Dedifferentiated amniotic fluid mesenchymal stem cell (primary cell): ENCODE measurements around the gene LRP5.

Experiments used
- DNase-seq: peaks from one replicate; pipeline ENCODE4 v3.0.0-alpha.2; 2016; ENCODE audit errors: extremely low spot score

Gene LRP5

GRCh38 chr11:68308068-68308467, 4.3 kb upstream of the LRP5 start:
- no peak for DNase-seq

GRCh38 chr11:68309621-68310185, 2.7 kb upstream of the LRP5 start:
- no peak for DNase-seq

GRCh38 chr11:68311160-68312116, 953 bp upstream of the LRP5 start:
- no peak for DNase-seq

DNA sequence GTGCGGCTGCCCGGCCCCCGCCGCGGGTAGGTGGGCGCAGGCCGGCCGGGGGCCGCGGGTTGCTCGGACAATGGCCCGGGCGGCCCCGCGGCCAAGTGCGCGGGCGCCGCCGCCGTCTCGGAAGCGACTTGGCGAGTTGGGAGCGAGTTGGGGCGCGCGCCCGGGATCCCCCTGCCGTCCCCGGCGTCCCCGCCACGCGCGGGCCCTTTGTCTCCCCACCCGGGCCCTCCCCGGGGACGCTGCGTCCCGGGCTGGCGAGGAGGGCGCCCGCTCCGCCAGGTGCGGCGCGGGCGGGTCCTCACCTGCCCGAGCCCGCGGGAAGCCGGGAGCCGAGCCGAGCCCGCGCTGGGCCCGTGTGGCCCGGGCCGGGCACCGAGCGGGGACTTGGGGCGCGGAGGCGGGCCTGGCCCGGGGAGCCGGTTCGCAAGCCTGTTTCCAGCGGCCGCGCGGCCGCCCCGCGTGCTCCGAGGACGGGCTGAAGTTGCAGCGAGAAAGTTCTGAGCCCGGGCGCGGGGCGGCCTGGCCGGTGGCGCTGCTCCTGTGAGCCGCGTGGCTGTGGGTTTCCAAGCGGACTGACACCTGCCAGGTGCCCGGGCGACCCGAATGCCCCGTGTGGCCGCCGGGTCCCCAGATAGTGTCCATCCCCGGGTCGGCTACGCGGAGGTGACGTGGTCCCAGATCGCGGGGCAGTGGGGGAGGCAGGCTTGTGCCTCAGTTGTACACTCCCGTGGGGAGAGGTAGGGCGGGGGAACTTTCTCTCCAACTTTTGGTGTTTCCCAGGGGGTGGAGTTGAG, 586 bp downstream of the LRP5 start:
- DNase-seq = no peak

DNA sequence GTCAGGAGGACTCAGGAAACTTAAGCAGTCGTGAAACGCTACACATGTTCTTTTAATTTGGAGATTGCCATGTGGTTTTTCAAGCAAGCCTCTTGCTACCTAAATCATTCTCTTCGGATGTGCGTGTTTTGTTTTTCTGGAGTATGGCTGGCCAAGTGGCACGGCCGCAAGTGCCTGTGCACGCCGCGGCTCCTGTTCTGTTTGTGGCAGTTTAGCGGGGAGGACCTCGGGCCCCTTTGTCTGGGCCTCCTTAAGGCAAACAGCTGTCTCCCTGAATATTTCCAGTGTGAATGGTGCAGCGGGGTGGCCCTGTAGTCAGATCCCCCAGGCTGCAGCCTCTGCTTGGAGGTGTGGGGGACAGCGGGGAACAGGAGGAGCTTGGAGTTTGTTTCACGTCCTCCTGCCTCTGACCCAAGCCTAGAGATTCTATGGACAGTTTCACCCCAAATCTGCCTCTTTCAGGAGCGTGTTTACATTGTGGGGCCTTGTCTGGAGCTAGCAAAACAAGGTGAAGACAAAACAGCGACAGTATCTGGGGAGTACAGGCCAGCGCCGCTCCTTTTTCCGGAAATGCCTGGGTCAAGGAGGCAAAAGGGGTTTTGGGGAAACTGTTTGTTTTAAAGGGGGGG, 1.3 kb downstream of the LRP5 start:
- DNase-seq = peak; percentile 17

DNA sequence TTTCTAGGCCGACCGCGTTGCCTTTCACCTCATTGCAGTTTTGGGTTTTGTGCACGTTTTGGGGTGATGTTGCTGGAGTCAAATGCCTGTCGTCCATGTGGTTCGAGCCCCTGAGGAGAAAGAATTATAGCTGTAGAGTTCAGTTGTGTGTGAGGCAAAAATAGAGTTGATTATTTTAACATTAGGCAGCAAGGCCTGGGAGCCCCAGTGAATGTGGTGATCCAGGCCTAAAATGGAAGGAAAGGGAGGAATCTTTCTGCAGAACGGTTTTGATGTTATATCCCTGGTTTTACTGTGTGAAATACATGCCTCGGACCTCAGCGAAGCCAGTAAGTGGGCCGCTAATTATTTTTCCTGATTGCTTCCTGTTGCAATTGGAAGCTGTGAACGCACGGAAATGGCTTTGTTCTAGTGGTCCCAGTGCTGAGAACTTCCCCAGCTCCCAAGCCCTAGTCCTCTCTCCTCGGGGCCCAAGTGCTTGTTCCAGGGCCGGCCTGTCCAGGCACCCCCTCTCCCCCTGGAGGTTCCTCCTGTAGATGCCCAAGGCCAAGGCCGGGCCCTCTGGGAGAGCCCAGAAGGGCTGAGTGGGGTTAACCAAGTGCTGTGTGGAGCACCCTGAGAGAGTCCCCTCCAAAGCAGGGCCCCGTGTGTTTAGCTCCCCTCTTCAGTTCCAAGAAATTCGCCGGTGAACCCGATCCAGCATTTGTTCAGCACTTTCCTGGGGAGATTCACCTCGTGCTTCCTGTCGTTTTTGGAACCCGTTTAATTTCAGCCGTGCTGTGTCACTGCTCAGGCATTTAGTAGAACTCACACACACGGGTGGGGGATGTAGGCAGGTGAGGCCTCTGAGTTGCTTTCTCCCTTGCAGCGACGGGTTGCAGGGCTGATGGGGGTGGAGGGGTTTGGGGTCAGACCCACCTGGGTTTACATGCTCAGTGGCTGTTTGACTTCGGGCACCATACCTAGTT, 2.1 kb downstream of the LRP5 start:
- DNase-seq = no peak

GRCh38 chr11:68315171-68315920, 3.0 kb downstream of the LRP5 start:
- DNase-seq = no peak

DNA sequence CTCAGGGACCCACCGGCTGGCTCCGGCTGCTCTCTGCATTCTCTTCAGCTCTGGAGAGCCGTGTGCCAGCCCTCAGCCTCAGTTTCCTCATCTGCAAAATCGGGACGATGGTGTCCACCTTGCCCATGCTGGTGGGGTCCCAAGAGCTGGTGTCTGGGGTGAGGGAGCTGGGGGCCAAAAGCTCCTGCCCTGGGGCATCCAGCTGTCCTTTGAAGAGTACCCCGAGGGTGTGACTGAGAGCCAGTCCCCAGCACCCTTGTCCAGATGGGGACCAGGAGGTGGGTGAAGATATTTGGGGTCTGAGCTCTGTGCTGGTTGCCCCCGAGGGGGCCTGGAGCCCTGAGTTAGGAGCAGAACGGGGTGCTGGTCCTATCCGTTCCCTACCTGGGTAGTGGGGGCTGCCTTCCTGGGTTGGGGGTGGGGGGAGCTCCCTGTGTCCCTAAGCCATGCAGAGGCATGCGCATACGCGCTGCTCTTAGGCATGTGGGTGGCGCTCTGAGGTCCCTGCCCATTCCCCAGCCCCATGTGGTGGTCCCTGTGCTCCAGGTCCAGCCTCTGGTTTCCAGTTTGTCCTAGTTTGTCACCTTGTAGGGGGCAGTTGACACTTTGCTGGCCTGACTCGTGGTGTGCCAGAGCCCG, 4.9 kb downstream of the LRP5 start:
- no peak for DNase-seq

DNA sequence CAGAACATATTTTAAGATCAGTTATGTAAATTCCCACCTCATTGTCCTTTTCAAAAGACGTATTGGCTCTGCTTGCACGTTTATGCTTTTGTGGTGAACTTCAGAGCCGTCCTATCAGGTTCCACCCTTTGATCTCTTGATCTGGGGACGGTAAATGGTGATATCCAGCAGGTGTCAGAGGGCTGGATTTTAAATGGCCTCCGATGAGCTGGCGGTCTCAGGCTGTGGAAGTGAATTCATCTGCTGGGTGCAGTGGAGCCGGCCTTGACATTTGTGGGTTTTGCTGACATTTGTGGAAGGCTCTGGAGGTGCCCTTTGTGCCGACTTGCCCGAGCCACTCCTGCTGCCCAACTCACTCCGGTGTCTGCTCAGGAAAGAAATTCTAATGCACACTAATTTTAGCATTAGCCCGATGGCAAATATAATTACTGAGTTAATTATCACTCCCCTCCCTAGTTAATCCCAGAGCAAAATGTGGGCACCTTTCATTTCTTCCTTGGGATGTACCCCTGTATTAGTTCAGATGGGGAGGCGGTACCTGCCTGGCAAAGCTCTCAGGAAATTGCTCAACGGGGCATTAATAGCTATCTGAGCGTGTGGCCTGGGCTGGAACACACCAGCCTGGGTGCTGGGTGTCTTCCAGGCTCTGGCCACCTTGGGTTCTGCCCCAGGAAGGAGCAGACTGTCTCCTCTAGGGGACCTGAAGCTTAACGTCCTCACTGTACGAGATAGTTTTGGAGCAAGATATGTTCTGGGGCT, 9.1 kb downstream of the LRP5 start:
- no peak for DNase-seq

GRCh38 chr11:68322052-68322430, 9.7 kb downstream of the LRP5 start:
- no peak for DNase-seq

DNA sequence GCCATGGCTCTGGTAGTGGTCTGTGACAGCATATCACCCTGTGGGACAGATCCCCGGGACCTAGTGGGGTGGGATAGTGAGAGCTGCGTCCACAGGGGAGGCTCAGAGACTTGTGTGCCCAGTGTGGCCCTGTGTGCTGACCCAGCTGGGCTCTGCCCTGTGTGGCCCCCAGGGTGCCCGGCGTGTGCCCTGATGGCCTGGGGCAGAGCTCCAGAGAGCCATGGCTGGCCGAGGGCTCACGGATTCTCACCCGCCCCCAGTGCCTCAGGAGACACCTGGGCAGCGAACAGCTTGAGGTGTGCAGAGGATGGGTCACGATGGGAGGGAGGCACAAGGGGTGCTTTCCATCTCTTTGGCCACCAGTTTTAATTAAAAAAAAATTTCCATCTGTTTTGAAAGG, 11.8 kb downstream of the LRP5 start:
- DNase-seq = no peak

- no peak for DNase-seq
Measured at GRCh38 chr11:68324695-68325094, 12.3 kb downstream of the LRP5 start.

GRCh38 chr11:68325183-68325906, 13.0 kb downstream of the LRP5 start:
- DNase-seq = no peak

DNA sequence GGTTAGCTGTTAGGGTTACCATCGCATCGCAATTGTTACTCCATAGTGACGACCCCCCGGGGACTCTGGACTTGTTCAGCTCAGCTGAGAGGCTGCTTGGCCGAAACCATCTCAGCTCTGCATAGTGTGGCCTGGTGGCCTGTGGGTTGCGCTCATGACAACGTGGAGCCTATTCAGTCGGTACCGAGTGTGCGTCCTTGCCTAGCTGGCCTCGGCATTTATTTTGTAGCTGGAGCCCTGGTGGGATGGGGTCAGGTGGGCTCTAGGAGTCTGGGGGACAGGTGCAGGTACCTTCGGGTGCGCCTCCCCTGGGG, 13.5 kb downstream of the LRP5 start:
- no peak for DNase-seq

DNA sequence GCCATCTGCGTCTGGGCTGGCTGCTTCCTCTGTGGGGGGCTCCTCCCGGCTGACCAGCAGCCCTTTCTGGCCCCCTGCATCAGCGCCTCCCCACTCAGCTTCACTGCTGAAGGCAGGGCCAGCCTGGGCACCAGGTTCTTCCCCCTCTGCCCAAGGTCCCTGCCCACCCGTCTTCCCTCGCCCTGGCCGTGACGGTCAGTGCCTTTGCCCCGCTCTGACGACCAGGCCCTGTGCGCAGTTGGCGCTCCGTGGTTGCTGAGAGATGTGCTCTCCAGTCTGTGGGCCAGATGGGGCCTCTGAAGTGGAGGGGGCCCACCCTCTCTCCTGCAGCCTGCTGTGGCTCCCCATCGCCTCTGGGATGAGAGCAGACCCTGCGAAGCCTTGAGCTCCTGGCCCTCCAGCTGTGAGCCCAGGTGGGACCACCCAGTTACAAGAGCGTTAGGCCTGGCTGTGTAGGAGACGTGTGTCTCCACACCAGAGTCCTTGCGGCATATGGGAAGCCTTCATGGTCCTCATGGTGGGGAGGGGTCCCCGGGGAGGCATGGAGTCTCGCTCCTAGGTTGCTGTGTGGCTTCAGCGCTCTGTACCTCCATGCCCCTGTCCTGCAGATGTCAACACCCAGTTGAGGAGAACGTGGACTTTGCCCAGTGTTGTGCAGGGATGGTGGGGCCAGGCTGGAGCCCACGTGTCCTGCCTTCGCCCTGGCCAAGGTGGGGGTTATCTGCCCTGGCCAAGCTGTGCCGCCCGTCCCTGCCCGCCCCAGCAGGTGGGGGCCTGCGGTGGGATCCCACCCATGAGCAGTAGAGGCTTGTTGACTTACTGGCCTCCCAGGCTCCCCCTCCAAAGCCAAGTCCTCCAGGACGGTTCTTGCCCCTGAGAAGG, 14.2 kb downstream of the LRP5 start:
- DNase-seq = no peak

DNA sequence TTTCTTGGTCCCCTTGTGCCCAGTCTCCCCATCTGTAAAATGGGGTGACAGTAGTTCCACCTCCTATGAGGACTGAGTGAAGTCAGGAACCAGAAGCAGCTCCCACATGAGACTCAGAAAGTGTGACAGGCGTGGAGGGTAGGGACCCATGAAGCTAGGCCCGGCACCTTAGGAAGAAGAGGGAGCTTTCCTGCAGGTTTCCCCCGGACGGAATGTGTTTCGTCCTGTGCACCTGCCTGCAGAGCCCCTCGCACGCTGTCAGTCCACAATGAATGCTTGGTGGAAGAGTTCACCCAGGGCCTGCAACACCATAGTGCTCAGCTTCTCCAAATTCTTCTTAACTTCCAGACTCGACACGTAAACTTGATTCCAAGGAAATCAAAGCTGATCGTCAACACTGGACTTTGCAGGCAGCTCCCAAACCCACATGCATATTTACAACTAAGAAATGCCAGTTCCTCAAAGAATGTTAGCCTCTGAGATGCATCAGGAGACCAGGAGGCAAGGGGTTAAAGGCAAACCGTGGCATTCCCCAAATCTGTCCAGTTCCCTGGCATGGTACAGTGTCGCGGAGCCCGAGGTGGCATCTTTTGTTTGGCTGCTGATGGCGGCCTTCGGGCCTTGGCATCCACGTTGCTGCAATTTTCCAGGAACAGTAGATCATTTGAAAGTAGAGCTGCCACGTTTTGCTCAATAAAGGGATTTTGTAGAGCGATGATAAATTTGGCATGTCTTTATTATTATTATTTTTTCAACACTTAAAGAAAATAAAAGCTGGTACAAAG, 15.4 kb downstream of the LRP5 start:
- no peak for DNase-seq
